Thyroid gland (tissue), 4 donors: Measurements from ENCODE around the gene ADAM12. TPM values are rescaled to one million over a fixed set of nuclear protein-coding genes. Genes with fewer than 3 reads are reported as not detected.

ENCODE experiments used
- DNase-seq, 2 donors: peaks; one replicate each; pipeline ENCODE4 v3.0.0-alpha.2; 2019
- H3K27ac ChIP-seq, 3 donors: fragments of 200-600 bp; sonication (generic); 1 replicate in 2 of 3; 2 replicates in 1 of 3; pipeline ENCODE4 v1.5.1; 2016 to 2019; ENCODE audit warnings: mild to moderate bottlenecking in 1 of 3, moderate library complexity in 1 of 3
- H3K27me3 ChIP-seq: fragments of 200-600 bp; sonication (generic); one replicate; pipeline ENCODE4 v1.5.1; 2019
- H3K36me3 ChIP-seq, 2 donors: fragments of 200-600 bp; sonication (generic); one replicate each; pipeline ENCODE4 v1.5.1; 2016 to 2019
- H3K4me1 ChIP-seq, 2 donors: fragments of 200-600 bp; sonication (generic); one replicate each; pipeline ENCODE4 v1.5.1; 2017 to 2019
- H3K4me3 ChIP-seq, 3 donors: fragments of 200-600 bp; sonication (generic); replicated peaks in 1 of 3; 1 replicate in 2 of 3; 2 replicates in 1 of 3; pipeline ENCODE4 v1.5.1; 2016; ENCODE audit warnings: mild to moderate bottlenecking in 1 of 3
- H3K9me3 ChIP-seq: fragments of 200-600 bp; sonication (generic); one replicate; pipeline ENCODE4 v1.5.1; 2017
- CTCF ChIP-seq, 6 experiments: fragments of 200-600 bp in 3 of 6; fragments of 450-650 bp in 3 of 6; sonication (generic) in 3 of 6; IDR thresholded peaks; one replicate each; pipeline ENCODE4 v1.5.1; 2016 to 2019; ENCODE audit warnings: antibody characterized with exemption in 6 of 6, mild to moderate bottlenecking in 2 of 6, inconsistent platforms in 1 of 6, moderate library complexity in 1 of 6
- POLR2A ChIP-seq, 2 donors: fragments of 450-650 bp; IDR thresholded peaks; one replicate each; pipeline ENCODE4 v1.6.1; 2017; ENCODE audit warnings: antibody characterized with exemption in 2 of 2, mild to moderate bottlenecking in 2 of 2, moderate library complexity in 1 of 2
- WGBS, 2 donors: methylation state at CpG; one replicate each; pipeline ENCODE4 v1.1.5; 2017; 5-methylcytosine and 5-hydroxymethylcytosine counted together
- intact Hi-C: fragments of 100-400 bp; cut with DNase I; formaldehyde crosslinking; loops from one replicate; pipeline ENCODE4 v1.15.1; 2023
- total RNA-seq, 4 donors: library from RNA; depleted of rRNA; stranded (reverse); fragments of >200 nt; gene quantifications; one replicate each; pipeline ENCODE4 v1.2.3, GENCODE V29; 2016

ADAM12 gene
- total RNA-seq, 4 donors from 2014 or later, result 0.20 to 0.94 (median 0.63) TPM

GRCh38 chr10:126128581-126128980 is 259.7 kb downstream of the ADAM12 start:
- no peak for DNase-seq
- TF ChIP-seq CTCF (IDR thresholded peaks at IDR 0.05) (no peak), POLR2A (IDR thresholded peaks at IDR 0.05) (no peak)
- Histone ChIP-seq H3K27ac (no peak overlapping the region), H3K4me3 (no peak overlapping the region), H3K36me3 (no peaks in the 10 kb centered on the region), H3K27me3 (no peaks in the 10 kb centered on the region), H3K4me1 (no peaks in the 10 kb centered on the region), H3K9me3 (no peaks in the 10 kb centered on the region)
- WGBS, 2 donors, result 93 to 94% methylated on average over 21 of the region's 21 CpGs
- intact Hi-C loops, result no loop called here

- Histone ChIP-seq H3K4me3 (no peak overlapping the region), H3K27ac (no peak overlapping the region), H3K4me1 (no peaks in the 10 kb centered on the region), H3K36me3 (no peaks in the 10 kb centered on the region), H3K27me3 (no peaks in the 10 kb centered on the region), H3K9me3 (no peaks in the 10 kb centered on the region)
- 81 to 84% methylated on average over 7 of the region's 7 CpGs for WGBS, 2 donors
- no peak for DNase-seq
- TF ChIP-seq POLR2A (IDR thresholded peaks at IDR 0.05), result no peak
- TF ChIP-seq CTCF (IDR thresholded peaks at IDR 0.05), result no peak
- intact Hi-C loops, result no loop called here
Measured at GRCh38 chr10:126127481-126128029, 260.7 kb downstream of the ADAM12 start.

GRCh38 chr10:126126866-126127265 is 261.4 kb downstream of the ADAM12 start:
- intact Hi-C loops, result no loop called here
- no peak for TF ChIP-seq POLR2A (IDR thresholded peaks at IDR 0.05)
- TF ChIP-seq CTCF (IDR thresholded peaks at IDR 0.05), result no peak
- DNase-seq, result no peak
- WGBS, 2 donors, result 70 to 90% methylated on average over 3 to 4 of the region's 4 CpGs
- Histone ChIP-seq H3K4me3 (no peak overlapping the region), H3K9me3 (no peaks in the 10 kb centered on the region), H3K27me3 (no peaks in the 10 kb centered on the region), H3K36me3 (no peaks in the 10 kb centered on the region), H3K27ac (no peak overlapping the region), H3K4me1 (no peaks in the 10 kb centered on the region)

GRCh38 chr10:126126023-126126422 is 262.3 kb downstream of the ADAM12 start:
- Histone ChIP-seq H3K27me3 (no peaks in the 10 kb centered on the region), H3K9me3 (no peaks in the 10 kb centered on the region), H3K4me3 (no peak overlapping the region), H3K27ac (no peak overlapping the region), H3K36me3 (no peaks in the 10 kb centered on the region), H3K4me1 (no peaks in the 10 kb centered on the region)
- TF ChIP-seq POLR2A (IDR thresholded peaks at IDR 0.05) (no peak), CTCF (IDR thresholded peaks at IDR 0.05) (no peak)
- intact Hi-C loops, result no loop called here
- WGBS, 2 donors, result 87 to 100% methylated on average over 5 of the region's 5 CpGs
- DNase-seq, result no peak

GRCh38 chr10:126124668-126125349 is 263.5 kb downstream of the ADAM12 start:
- WGBS, 2 donors, result 91 to 92% methylated on average over 9 of the region's 9 CpGs
- no peaks in the 10 kb centered on the region for H3K27me3 ChIP-seq
- intact Hi-C loops, result no loop called here
- H3K27ac ChIP-seq, result no peak overlapping the region
- no peak for DNase-seq
- H3K36me3 ChIP-seq, result no peaks in the 10 kb centered on the region
- H3K9me3 ChIP-seq, result no peaks in the 10 kb centered on the region
- TF ChIP-seq CTCF (IDR thresholded peaks at IDR 0.05) (no peak), POLR2A (IDR thresholded peaks at IDR 0.05) (no peak)
- no peaks in the 10 kb centered on the region for H3K4me1 ChIP-seq
- H3K4me3 ChIP-seq, result no peak overlapping the region
